ENCODE measurements around the gene IKZF4.

IKZF4 gene

DNA sequence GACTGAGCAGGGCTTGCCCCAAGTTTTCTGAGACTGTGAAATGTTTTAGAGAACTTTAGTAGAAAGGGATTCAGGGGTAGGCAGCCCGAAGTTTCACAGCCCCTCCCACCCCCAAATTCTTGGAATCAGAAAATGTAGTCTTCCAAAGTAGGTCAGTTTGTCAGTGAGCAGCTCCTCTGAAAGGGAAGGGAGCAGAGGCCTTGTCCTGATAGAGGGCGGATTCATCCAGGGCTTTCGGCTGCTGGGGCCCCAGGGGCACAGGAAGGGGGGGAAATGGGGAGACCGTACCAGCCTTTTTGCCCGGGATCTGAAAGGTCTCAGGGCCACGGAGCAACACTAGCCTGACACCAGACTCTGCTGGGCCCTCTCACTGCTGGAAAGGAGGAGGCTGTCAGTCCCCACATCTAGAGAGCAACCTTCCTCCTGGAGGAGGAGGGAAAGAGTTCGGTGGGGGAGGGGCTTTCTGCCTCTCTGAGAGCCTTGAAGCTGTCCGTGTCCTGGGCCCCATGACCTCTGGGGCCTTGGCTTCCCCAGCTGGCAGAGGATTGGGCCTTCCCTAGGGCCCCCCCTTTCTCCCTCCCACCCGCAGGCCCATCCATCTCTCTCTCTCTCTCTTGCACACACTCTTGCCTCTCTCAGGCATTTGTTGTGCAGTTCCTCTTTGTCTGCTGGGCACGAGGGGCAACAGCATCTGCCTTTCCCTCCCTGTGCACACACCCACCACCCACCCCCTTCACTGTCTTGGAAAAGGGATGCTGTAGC lies at the start of gene IKZF4:
Gene IKZF4, plus strand, starts transcription at position 621 of the 762 bp plus-strand sequence. CDS start 451 bp downstream, outside the sequence.
- TF ChIP-seq TCF4 (CRISPR knock-in tag; IDR thresholded peaks at IDR 0.05; ENCODE audit: borderline replicate concordance), result no peak
- TF ChIP-seq, protein P1, sequence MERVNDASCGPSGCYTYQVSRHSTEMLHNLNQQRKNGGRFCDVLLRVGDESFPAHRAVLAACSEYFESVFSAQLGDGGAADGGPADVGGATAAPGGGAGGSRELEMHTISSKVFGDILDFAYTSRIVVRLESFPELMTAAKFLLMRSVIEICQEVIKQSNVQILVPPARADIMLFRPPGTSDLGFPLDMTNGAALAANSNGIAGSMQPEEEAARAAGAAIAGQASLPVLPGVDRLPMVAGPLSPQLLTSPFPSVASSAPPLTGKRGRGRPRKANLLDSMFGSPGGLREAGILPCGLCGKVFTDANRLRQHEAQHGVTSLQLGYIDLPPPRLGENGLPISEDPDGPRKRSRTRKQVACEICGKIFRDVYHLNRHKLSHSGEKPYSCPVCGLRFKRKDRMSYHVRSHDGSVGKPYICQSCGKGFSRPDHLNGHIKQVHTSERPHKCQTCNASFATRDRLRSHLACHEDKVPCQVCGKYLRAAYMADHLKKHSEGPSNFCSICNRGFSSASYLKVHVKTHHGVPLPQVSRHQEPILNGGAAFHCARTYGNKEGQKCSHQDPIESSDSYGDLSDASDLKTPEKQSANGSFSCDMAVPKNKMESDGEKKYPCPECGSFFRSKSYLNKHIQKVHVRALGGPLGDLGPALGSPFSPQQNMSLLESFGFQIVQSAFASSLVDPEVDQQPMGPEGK (CRISPR knock-in tag; IDR thresholded peaks at IDR 0.05; ENCODE audit: borderline replicate concordance), result 0 out of 2 replicates have a peak, but pooled peaks have one; percentile 31
- peak; percentile 60 for ATAC-seq

DNA sequence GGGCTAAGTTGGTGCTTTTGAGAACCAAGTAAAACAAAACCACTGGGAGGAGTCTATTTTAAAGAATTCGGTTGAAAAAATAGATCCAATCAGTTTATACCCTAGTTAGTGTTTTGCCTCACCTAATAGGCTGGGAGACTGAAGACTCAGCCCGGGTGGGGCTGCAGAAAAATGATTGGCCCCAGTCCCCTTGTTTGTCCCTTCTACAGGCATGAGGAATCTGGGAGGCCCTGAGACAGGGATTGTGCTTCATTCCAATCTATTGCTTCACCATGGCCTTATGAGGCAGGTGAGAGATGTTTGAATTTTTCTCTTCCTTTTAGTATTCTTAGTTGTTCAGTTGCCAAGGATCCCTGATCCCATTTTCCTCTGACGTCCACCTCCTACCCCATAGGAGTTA lies 48.8 kb upstream of the IKZF4 start:
- ATAC-seq, result no peak

DNA sequence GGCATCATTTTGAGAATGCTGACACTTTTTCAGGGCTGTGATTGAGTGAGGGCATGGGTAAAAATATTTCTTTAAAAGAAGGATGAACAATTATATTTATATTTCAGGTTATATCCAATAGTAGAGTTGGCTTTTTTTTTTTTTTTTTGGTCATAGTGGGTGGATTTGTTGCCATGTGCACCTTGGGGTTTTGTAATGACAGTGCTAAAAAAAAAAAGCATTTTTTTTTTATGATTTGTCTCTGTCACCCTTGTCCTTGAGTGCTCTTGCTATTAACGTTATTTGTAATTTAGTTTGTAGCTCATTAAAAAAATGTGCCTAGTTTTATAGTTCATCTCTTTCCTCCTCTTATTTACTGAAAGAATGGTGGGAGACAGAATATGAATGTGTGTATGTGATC lies 48.4 kb upstream of the IKZF4 start:
- TF ChIP-seq ZFP30 (CRISPR knock-in tag; IDR thresholded peaks at IDR 0.05) (no peak), SNAI2 (CRISPR knock-in tag; IDR thresholded peaks at IDR 0.05) (no peak), GLIS3 (CRISPR knock-in tag; IDR thresholded peaks at IDR 0.05) (no peak), ESRRG (CRISPR knock-in tag; IDR thresholded peaks at IDR 0.05) (no peak), ISL1 (CRISPR knock-in tag; IDR thresholded peaks at IDR 0.05) (no peak), PPARA (CRISPR knock-in tag; IDR thresholded peaks at IDR 0.05; ENCODE audit: borderline replicate concordance) (no peak), RARB (CRISPR knock-in tag; IDR thresholded peaks at IDR 0.05) (no peak), CSDC2 (CRISPR knock-in tag; IDR thresholded peaks at IDR 0.05) (no peak), ZNF565 (CRISPR knock-in tag; conservative IDR thresholded peaks at IDR 0.05; ENCODE audit: low read depth) (no peak), OSR1 (CRISPR knock-in tag; IDR thresholded peaks at IDR 0.05) (no peak), TCF4 (CRISPR knock-in tag; IDR thresholded peaks at IDR 0.05; ENCODE audit: borderline replicate concordance) (no peak), ZNF70 (CRISPR knock-in tag; IDR thresholded peaks at IDR 0.05) (no peak), BACH2 (CRISPR knock-in tag; IDR thresholded peaks at IDR 0.05; ENCODE audit: borderline replicate concordance) (no peak), TOX (CRISPR knock-in tag; IDR thresholded peaks at IDR 0.05; ENCODE audit: borderline replicate concordance) (no peak), ARNTL (CRISPR knock-in tag; IDR thresholded peaks at IDR 0.05; ENCODE audit: borderline replicate concordance, low read depth) (no peak), ZC3H10 (CRISPR knock-in tag; IDR thresholded peaks at IDR 0.05) (no peak), ZNF8 (CRISPR knock-in tag; IDR thresholded peaks at IDR 0.05) (no peak)
- TF ChIP-seq, protein P2, sequence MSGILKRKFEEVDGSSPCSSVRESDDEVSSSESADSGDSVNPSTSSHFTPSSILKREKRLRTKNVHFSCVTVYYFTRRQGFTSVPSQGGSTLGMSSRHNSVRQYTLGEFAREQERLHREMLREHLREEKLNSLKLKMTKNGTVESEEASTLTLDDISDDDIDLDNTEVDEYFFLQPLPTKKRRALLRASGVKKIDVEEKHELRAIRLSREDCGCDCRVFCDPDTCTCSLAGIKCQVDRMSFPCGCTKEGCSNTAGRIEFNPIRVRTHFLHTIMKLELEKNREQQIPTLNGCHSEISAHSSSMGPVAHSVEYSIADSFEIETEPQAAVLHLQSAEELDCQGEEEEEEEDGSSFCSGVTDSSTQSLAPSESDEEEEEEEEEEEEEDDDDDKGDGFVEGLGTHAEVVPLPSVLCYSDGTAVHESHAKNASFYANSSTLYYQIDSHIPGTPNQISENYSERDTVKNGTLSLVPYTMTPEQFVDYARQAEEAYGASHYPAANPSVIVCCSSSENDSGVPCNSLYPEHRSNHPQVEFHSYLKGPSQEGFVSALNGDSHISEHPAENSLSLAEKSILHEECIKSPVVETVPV (CRISPR knock-in tag; IDR thresholded peaks at IDR 0.05), result no peak
- TF ChIP-seq, protein P1 (CRISPR knock-in tag; IDR thresholded peaks at IDR 0.05; ENCODE audit: borderline replicate concordance), result no peak
- TF ChIP-seq, protein P3, sequence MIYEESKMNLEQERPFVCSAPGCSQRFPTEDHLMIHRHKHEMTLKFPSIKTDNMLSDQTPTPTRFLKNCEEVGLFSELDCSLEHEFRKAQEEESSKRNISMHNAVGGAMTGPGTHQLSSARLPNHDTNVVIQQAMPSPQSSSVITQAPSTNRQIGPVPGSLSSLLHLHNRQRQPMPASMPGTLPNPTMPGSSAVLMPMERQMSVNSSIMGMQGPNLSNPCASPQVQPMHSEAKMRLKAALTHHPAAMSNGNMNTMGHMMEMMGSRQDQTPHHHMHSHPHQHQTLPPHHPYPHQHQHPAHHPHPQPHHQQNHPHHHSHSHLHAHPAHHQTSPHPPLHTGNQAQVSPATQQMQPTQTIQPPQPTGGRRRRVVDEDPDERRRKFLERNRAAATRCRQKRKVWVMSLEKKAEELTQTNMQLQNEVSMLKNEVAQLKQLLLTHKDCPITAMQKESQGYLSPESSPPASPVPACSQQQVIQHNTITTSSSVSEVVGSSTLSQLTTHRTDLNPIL (CRISPR knock-in tag; IDR thresholded peaks at IDR 0.05; ENCODE audit: low read depth), result no peak
- no peak for ATAC-seq

More for the DNA sequence above, 48.8 kb upstream of the IKZF4 start:
- TF ChIP-seq ZNF565 (CRISPR knock-in tag; conservative IDR thresholded peaks at IDR 0.05; ENCODE audit: low read depth), result no peak
- TF ChIP-seq, protein P1 (CRISPR knock-in tag; IDR thresholded peaks at IDR 0.05; ENCODE audit: borderline replicate concordance), result no peak
- TF ChIP-seq TCF4 (CRISPR knock-in tag; IDR thresholded peaks at IDR 0.05; ENCODE audit: borderline replicate concordance), result no peak

Measured in SK-N-SH treated with all-trans-retinoic acid at 6 μM for 48 hours (cell line).